HG03060 (cell line): ENCODE data around the gene RYR2.
"Not testable (repeated sequence)": the region's sequence is repeated elsewhere in the genome, so short reads cannot be mapped to it uniquely, and the experiment has no call there.

Experiments used
- ATAC-seq: cut with Tn5 transposase; IDR thresholded peaks from one replicate; pipeline ENCODE4 v1.9.1; 2021; ENCODE audit warnings: low read depth, moderate number of reproducible peaks; ENCODE audit not compliant: unreplicated experiment

Gene RYR2

GRCh38 chr1:237070519-237070918 lies 28.5 kb downstream of the RYR2 start:
- ATAC-seq: no peak

- no peak for ATAC-seq
Observed at GRCh38 chr1:237071641-237072420, 29.8 kb downstream of the RYR2 start.

GRCh38 chr1:237074371-237075117 lies 32.6 kb downstream of the RYR2 start:
- ATAC-seq: no peak

- ATAC-seq: no peak
Observed at GRCh38 chr1:237084341-237085077, 42.5 kb downstream of the RYR2 start.

GRCh38 chr1:237091691-237092090 lies 49.7 kb downstream of the RYR2 start:
- no peak for ATAC-seq

GRCh38 chr1:237093691-237094090 lies 51.7 kb downstream of the RYR2 start:
- no peak for ATAC-seq

- ATAC-seq: no peak
Observed at GRCh38 chr1:237098541-237098940, 56.6 kb downstream of the RYR2 start.

- ATAC-seq: no peak
Observed at GRCh38 chr1:237103021-237103420, 61.0 kb downstream of the RYR2 start.

GRCh38 chr1:237104096-237104495 lies 62.1 kb downstream of the RYR2 start:
- no peak for ATAC-seq

GRCh38 chr1:237105826-237106225 lies 63.8 kb downstream of the RYR2 start:
- no peak for ATAC-seq

GRCh38 chr1:237108297-237109040 lies 66.5 kb downstream of the RYR2 start:
- no peak for ATAC-seq

- no peak for ATAC-seq
Observed at GRCh38 chr1:237111807-237112206, 69.8 kb downstream of the RYR2 start.

- ATAC-seq: no peak
Observed at GRCh38 chr1:237112663-237113062, 70.7 kb downstream of the RYR2 start.

GRCh38 chr1:237115035-237115434 lies 73.1 kb downstream of the RYR2 start:
- no peak for ATAC-seq

GRCh38 chr1:237119091-237119490 lies 77.1 kb downstream of the RYR2 start:
- no peak for ATAC-seq

- no peak for ATAC-seq
Observed at GRCh38 chr1:237120683-237121082, 78.7 kb downstream of the RYR2 start.

GRCh38 chr1:237124856-237125462 lies 83.0 kb downstream of the RYR2 start:
- ATAC-seq: no peak

GRCh38 chr1:237126180-237126579 lies 84.2 kb downstream of the RYR2 start:
- no peak for ATAC-seq

- ATAC-seq: not testable (repeated sequence)
Observed at GRCh38 chr1:237127301-237127700, 85.3 kb downstream of the RYR2 start.

- ATAC-seq: no peak
Observed at GRCh38 chr1:237133921-237134320, 91.9 kb downstream of the RYR2 start.
